GM19025 (cell line): ENCODE data around the gene IRX2.

Source experiments
- ATAC-seq: cut with Tn5 transposase; IDR thresholded peaks from one replicate; pipeline ENCODE4 v1.9.1; 2021; ENCODE audit warnings: mild to moderate bottlenecking, low read depth, moderate library complexity; ENCODE audit not compliant: unreplicated experiment

IRX2 gene

DNA sequence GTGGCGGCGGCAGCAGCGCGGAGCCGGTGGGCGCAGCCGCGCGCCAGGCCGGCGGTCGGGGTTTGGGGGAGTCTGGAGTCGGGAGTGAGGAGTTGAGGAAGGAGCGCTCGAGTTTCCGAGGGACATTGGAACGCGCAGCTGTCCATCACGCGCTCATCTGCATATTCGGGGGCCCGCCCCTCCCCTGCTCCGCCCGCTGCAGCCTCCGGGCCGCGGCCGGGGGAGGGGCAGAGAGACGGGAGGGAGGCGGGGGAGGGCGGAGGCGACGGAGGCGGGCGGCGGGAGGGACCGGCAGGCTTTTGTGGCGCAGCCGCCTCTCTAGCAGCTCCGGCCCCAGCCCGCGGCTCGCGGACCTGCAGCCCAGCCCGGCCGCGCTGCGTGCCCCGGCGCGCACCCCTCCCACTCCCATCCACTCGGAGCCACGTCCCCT is at the start of gene IRX2:
Gene IRX2, minus strand, starts transcription at position 86 of the 430 bp plus-strand sequence. CDS start 264 bp downstream, outside the sequence.
- ATAC-seq: no peak

DNA sequence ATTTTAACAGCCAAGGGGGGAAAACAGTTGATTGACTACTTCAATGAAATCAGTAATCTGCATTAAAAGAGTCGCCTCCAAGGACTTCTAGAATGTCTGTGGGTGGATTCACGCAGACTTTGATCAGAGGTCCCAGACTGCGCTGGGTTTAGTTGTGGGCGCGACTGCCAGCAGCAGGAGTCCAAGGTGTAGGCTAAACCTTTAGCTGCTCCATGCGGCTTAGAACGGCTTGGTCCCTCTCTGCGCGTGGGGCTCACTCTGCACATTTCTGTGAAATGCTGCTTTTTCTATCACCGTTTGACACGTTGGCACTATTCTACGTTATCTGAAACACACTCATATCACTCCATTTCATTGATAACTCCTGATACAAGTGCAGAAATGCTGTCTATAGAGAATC is 48.6 kb upstream of the IRX2 start:
- ATAC-seq: no peak

DNA sequence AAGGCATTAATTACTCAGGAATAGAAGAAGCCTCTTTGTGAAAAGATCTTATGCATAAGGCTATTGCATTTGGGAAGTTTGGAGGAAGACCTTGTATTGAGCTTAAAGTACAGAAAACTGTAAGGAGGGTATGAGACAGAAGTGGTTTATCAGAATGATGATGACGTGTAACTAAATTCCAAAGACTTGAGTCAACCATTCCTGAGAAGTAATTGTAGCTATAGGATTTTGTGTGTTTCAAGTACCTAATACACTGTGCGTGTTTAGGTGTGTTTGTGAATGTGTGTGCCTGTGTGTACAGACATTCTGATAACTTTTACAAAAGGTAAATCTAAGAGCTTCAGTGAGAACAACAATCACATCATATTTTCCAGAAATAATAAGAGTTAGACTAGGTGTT is 46.5 kb upstream of the IRX2 start:
- ATAC-seq: no peak

DNA sequence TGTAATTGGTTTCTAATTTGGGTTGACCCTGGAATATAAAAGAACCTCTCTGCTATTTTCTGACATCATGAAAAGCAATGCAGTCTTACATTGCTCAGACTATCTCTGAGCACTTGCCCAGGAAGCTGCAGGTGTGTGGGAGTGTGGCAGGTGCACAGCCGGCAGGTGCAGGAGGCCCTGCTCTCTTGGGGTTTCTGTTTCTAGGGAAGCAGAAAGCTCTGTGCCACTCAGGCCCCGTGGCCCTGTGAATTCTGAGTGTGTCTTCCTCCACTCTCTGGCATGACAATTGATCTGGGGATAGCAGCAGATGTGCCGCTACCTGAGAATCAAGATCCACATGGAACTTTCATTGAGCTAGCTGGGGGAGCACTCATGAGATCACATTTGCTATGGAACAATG is 45.7 kb upstream of the IRX2 start:
- ATAC-seq: no peak

DNA sequence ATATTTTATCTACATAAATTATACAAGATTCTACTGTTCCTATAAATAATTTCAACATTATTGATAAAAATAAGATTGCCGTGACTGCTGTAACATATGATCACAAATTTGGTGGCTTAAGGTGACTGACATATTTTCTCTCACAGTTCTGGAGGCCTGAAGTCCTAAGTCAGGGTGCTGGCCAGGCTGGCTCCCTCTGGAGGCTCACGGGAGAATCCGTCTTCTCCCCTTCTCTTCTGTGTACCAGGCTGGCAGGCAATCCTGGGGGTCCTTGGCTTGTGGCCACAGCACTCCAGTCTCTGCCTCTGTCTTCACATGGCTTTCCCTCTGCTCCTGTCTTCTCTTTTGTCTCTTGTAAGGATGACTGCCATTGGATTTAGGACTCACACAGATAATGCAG is 31.7 kb upstream of the IRX2 start:
- ATAC-seq: no peak

DNA sequence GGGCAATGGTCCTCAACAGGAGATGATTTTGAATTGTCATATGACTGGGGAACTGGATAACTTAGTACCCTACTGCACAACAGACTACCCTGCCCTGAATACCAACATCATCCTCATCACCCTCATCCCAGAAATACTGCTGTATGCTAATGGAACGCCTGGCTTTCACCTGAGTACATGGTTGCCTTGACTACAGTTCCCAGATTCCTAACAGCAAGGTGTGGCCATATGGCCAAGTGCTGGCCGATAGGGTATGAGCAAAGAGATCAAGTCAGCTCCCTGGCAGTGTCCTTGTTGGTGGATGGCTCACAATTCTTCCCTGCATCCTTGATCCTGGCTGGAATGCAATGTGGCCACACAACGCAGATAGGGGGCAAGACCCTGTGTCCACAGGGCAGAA is 31.2 kb upstream of the IRX2 start:
- no peak for ATAC-seq

DNA sequence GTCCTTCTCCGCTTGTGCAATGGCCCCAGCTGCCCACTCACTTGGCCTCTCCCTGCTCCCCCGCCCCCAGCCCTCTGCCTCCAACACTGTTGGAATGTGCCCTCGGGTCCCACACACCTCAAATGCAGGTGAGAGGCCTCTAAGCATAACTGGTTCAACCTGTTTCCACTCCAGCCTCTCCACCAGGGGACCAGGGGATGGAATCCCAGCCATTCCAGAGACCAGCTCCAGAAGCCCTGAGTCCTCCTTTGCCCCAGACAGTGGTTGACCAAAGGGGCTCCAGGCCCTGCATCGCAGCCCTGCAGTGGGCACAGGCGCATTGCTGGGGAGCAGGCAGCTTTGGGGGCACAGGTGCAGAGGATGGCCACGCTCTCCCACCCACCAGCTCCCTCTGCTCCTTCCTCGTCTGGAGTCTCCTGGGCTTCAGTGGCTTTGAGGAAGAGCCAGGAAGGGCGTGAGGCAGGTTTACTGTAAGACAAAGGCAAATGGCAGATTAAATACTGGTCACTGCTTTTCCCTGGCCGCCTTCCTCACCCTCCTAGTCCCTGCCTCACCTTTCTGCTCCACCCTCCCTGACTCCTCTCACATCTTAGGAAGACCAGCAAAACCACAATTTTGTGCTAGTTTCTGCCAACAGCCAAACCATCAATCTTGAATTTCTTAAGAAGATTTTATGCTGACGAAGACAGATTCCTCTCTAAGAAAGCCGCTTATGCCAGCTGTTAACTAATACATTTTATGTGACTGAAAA is 29.1 kb upstream of the IRX2 start:
- no peak for ATAC-seq

DNA sequence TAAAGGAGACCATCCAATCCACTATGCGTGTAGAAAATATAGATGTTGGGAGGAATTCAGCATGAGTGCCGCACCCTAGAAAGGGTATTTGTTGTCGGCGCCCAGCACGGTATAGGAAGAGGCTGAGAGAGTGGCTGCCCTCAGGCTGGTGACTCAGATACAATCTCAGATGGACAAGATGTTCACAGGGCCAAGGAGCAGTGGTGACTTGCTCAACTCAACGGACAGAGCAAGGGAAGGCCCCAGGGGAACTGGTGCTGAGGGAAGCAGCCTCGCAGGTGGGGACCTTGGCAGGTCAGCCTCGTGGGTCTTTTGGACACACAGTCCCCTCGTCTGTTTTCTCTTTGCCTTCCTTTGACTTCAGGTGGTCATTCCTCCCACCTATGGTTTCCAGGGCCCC is 28.0 kb upstream of the IRX2 start:
- ATAC-seq: no peak

DNA sequence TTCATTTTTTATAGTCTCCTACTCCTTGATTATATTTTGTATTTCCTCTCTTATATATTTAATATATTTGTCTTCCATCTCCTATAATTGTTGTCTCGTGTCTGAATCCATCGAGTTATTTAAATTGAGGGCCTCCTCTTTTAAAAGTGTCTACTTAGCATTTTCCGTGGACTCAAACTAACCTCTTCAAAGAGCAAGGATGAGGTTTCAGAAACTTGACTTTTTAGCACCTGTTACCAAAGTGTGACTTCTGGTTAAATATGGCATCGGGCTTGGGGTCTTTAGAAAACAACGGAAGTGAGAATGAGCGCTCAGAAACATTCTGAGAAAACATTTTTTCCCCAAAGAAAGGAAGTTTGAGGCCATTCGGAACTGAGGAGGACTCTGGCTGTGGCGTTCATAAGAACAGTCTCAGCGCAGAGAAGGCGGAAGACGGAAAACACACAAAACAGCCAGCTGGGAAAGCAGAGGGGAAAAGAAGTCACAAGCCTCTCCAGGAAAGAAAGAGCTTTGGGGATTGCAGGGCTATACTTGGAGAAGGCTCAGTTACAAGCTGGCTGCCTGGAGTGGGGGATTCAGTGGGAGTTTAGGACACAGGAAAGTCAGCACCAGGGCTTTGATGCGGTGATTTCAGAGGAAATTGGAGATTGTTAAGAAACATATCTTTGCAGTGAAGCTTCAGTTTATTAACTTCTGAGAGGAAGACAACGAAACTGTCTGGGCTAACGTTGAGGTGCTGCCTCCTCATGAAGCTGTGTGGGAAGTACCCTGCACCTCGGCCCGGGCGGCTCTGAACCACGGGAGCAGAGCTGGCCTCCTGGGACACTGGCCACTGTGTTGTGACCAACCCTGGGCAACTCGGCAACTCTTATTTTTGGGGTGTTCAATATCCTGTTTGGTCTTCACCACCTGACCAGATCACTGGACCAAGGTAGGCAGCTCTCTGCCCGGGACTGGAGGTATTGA is 25.1 kb upstream of the IRX2 start:
- no peak for ATAC-seq

DNA sequence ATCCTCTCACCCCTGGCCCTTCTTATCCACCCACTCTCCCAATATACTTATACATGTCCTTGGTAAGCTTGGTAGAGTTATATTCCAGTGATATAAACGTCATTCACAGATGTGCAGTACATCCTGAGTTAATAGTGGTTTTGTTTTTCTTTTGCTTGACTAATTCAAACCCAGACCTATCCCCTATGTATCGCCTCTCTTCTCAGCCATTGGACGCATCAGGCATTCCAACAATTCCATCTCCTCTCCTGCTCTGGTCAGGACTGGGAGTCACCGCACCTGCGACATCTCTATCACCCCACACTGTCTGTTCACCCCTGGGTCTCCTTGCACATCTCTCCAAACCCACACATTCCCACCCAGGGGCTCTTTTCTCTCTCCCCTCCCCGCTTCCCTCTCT is 21.9 kb upstream of the IRX2 start:
- no peak for ATAC-seq

DNA sequence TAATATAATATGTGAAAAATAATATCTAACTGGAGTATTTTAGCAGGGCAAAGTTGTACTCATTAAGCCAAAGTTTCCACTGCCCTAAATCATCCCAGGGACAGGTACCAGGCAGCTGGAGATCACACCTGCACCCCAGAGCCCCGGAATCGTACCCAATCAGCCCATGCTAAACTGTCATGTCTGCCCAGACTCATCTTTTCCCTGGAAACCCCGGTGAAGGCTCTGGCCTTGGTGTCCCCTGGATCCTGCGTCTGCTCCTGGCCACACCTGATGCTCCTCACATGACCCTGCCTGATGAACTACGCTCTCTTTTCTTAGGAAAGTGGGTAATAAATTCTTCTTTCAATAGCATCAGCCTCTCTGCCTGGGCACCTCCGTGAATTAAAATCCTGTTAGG is 15.6 kb upstream of the IRX2 start:
- no peak for ATAC-seq

DNA sequence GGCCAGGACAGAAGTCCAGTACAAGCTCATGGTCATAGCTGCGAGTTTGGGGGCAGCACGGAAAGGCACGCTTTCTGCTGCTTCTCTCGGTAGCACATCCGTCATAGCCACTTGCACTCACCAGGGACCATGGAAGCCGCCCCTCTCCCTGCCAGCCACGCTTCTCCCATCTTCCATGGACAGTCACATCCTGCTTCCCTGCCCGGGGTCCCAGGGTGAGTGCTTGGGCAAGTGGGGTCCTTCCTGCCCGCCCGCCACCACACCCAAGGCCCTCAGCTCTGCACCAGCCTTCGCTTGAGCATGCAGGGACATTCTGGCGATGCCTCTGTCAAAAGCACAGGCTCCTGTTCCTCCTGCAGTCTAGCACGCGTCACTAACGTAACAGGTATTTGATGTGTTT is 13.1 kb upstream of the IRX2 start:
- no peak for ATAC-seq

DNA sequence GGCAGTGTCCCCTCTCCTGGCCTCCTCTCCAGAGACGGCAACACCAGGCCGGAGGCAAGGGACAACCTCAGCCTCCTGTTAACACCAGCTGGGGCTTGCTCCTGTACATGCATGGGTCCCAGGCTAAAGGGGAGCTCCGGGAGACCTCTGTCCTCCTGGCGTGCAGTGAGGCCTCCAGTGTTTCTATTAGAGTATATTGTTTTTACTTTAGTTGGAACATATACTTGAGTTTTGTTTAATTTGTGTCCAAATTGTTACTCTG is 12.0 kb upstream of the IRX2 start:
- no peak for ATAC-seq

DNA sequence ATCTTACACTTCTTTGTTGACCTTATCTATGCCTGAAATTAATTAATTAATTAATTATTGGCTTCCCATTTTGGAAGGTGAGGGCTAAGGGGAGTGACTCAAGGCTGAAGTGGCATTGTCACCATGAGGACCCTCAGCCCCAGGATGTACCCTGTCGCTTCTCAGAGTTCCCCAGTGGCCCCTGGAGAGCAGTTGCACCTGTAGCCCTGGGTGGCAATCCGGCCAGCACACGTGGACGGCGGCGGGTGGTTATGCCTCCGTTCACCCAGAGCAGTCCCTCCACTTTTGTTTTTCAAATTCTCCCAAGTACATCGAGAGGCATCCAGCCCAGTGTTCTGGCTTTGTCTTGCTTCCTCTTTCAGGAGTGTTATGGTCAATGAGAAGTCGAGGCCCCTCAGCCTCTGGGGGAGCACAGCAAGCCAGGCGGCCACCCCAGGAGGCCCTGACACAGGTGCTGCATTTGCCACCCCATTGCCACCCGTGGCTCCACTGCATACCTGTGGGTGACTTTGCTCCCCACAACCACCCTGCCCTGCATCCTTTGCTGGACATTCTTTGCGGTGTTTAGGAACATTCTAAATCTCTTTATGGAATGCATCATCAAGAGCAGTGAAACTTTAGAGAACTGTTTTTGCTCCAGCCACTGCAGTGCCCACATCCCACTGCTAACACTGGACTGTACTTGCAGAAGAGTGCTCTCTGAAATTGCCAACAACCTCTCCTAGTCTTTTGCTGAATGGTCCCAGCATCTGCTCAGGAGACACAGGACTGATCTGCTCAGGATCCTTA is 11.5 kb upstream of the IRX2 start:
- ATAC-seq: no peak

DNA sequence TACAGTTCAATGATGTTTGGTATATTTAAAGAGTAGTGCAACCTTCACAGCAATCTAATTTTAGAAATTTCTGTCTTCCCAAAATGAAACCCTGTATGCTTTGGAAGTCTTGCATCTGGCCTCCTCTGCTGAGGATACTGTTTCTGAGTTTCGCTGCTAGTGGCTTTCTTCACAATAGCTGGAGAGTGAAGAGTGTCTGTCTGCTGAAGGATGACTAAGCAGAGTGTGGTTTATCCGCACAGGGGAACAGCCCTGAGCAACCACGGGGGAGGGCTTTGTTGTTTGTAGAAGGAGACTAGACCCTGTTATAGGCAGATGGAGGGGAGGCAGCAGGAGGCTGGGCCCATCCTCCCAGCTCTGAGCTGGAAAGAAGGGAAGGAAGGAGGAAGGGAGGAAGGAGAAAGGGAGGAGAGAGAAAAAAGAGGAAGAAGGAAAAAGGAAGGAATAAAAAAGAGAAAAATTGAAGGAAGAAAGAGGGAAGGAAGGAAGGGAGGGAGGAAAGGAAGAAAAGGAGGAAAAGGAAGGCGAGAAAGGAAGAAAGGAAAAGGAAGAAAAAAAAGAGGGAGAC is 10.5 kb upstream of the IRX2 start:
- no peak for ATAC-seq

DNA sequence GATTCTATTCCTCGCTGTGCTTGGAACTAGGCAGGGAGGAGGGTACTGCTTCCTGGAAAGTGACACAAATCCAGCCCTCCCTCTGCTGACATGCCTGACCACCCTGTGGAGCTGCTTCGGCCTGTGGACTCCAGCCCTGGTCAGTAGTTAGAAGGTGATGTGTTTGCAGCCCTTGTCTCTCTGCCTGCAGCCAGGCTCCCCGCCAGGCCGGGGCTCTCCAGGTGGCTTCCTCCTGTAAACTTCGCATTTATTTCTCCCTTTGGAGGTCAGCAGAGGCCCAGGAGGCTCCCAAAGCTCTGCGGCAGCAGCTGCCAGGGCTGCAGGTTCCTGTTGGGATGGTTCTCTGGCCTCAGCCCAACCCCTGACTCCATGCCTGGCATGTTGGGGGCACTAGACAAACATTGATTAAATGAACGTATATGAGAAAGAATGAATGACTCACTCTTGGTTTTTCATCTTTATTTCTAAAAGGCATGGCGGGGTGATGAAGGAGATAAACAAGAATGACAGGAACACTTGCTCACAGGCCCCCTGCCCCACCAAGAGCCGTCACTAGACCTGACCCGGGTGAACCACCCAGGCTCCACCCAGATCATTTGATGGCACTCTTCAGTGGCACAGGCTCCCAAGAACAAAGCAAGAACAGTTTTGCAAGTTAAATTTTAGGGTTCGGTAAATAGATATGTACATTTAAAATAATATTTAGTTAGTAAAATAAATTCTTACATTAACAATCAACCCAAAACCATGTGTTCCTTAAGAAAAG is 8.4 kb upstream of the IRX2 start:
- no peak for ATAC-seq

DNA sequence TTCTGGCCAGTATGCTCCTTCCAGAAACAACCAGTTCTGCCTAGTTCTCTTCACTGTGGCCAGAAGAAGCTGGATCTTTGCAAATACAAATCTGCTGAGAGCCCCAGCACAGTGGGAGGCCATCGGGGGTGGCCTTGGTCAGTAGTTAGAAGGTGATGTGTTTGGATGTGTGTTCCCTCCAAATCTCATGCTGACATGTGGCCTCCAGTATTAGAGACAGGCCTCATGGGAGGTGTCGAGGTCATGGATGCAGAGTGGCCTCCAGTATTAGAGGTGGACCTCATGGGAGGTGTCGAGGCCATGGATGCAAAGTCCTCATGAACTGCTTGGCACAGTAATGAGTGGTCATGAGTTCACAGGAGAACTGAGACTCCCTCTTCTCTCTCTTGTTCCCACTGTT is 7.6 kb upstream of the IRX2 start:
- ATAC-seq: no peak

DNA sequence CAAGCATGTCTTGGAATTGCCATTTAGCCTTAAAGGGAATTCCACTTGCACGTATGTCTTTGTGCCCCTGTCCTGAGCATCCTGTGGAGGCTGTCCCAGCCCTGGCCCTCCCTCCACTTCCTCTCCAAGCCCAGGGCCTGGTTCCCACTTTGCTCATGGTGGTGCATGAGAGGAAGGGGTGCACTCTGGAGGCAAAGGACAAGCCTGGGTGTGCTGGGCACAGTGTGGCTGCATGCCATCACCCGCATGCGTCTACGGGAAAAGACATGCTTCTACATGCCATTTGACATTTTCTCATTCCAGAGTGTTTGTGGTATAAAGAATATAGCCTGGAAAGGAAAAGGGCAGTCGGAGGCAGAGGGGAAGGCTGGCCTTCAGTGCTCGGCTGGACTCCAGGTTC is 7.2 kb upstream of the IRX2 start:
- no peak for ATAC-seq

DNA sequence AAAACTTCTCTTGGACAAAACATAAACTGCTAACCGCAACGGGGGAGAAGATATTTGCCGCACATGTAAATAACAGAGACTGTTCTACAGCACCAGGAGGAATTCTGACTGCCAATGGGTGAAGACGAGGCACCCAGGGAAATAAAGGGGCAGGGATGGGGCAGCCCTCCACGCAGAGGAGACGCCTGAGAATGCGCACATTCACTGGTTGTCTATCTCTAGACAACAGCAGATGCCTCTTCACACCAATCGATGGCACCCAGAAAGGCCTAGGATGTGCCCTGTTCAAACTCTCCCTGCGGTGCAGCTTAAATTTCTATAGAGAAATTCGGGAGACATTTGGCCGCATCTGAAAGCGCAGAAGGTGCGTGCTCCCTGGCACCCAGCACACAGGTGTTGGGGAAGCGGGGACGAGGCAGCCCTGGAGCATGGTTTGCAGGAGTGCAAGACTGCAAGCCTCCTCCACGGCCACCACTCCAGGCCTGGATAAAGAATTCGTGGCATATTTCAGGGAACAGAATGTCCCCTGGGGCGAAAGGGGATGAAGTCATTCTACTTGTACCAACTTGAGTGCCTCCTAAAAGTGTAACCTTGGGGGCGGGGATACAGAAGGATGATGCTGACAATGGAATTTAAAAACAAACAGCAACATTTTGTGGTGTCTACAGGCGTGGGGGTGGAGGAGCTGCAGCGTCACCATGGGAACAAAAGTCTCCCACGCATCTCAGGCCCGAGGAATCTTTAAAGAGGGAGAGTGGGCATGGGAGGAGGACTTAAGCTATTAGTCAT is 6.3 kb upstream of the IRX2 start:
- no peak for ATAC-seq
